Ovary (tissue), 9 donors: ENCODE measurements around the gene CSF2. TPM values are rescaled to one million over a fixed set of nuclear protein-coding genes. Genes with fewer than 3 reads are reported as not detected.

ENCODE experiments used
- DNase-seq, 5 donors: peaks; one replicate each; pipeline ENCODE4 v3.0.0-alpha.2; 2019 to 2020
- H3K27ac ChIP-seq, 2 donors: fragments of 200-600 bp; one replicate each; pipeline versions ENCODE4 v1.5.1 to v1.8.0; 2019 to 2022
- H3K27me3 ChIP-seq: fragments of 200-600 bp; one replicate; pipeline ENCODE4 v1.8.0; 2022
- H3K36me3 ChIP-seq: fragments of 200-600 bp; sonication (generic); one replicate; pipeline ENCODE4 v1.5.1; 2019
- H3K4me1 ChIP-seq: one replicate; pipeline ENCODE4 v1.8.1; 2013; ENCODE audit warnings: mild to moderate bottlenecking, moderate library complexity; ENCODE audit not compliant: insufficient read depth
- H3K4me3 ChIP-seq: fragments of 200-600 bp; sonication (generic); one replicate; pipeline ENCODE4 v1.5.1; 2017
- H3K9me3 ChIP-seq, 2 donors: fragments of 200-600 bp in 1 of 2; sonication (generic) in 1 of 2; one replicate each; pipeline versions ENCODE4 v1.5.1 to v1.8.1; 2013 to 2019; ENCODE audit warnings: mild to moderate bottlenecking in 1 of 2, moderate library complexity in 1 of 2
- EP300 ChIP-seq: sonication (generic); formaldehyde crosslinking; IDR thresholded peaks from one replicate; pipeline ENCODE4 v1.6.1; 2017; ENCODE audit warnings: antibody characterized with exemption
- POLR2A ChIP-seq: fragments of 450-650 bp; IDR thresholded peaks from one replicate; pipeline ENCODE4 v1.6.1; 2017; ENCODE audit warnings: antibody characterized with exemption, mild to moderate bottlenecking, moderate library complexity
- WGBS, 3 donors: extraction: QIAGEN DNeasy Blood & Tissue Kit in 1 of 3; methylation state at CpG; one replicate each; pipeline versions ENCODE4 v1.1.5 to v1.1.7; 2013 to 2017; 5-methylcytosine and 5-hydroxymethylcytosine counted together
- intact Hi-C, 4 donors: fragments of 100-400 bp; cut with DNase I; formaldehyde crosslinking; loops; one replicate each; pipeline versions ENCODE4 v1.11.0 to v1.15.1; 2022 to 2023
- polyA plus RNA-seq, 2 donors: library from polyadenylated mRNA; stranded (reverse); fragments of 200-250 nt in 1 of 2; fragments of 350-450 nt in 1 of 2; fragmentation: Illumina TruSeq in 1 of 2; extraction: RNeasy Lipid Tissue Mini Kit (QIAGEN cat#74804) in 1 of 2; gene quantifications; one replicate each; pipeline ENCODE4 v1.2.3, GENCODE V29; 2013 to 2014
- total RNA-seq, 7 donors: library from RNA; depleted of rRNA in 2 of 7; stranded (reverse); fragments of >200 nt in 2 of 7; fragmentation: NEBNext Ultra II Directional in 3 of 7; extraction: Animal tissue kit (Norgen Biotek cat#: 25700) in 3 of 7; gene quantifications; one replicate each; pipeline versions ENCODE4 v1.1.0 to v1.2.4, GENCODE V29; 2016 to 2023
- TF ChIP-seq, protein P1 (sequence below), 3 donors: fragments of 450-650 bp in 2 of 3; fragments of 200-600 bp in 1 of 3; IDR thresholded peaks; one replicate each; pipeline versions ENCODE4 v1.5.1 to v1.8.0; 2016 to 2022; ENCODE audit warnings: antibody characterized with exemption in 3 of 3, mild to moderate bottlenecking in 1 of 3
- donor health status: DM: no; HTN: no; CAD: no; lungs with moderate emphysema.
- donor health status: DM: no; HTN: no; CAD: no.
- donor health status: Bipolar disorder and iron deficiency.
- donor health status: DM: yes; HTN: yes; CAD: no.
- donor health status: DM: no; HTN: no; CAD: no.
- donor health status: DM: yes; HTN: yes; CAD: no.

The CSF2 gene
- total and polyA plus RNA-seq, 9 donors = 0.28 TPM; not detected in 8

DNA sequence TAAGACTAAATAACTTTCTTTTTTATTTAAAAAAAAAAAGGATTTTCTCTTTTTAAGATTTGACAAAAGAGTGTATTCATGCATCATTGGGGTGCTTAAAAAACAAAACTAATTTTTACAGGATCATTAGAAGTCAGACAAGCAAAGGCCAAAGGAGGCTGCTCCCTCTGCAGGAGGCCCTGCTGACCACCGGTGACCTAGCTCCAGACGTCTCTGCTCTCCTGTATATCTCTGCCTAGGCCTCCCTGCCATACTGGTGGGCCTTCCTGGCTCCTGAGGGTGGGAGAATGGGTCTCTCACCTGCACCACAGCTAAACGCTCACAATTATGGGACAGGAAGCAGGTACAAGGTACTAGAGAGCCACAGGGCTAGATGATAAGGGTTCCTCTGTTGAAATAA, 36.6 kb downstream of the CSF2 start:
- no peaks in the 10 kb centered on the region for H3K36me3 ChIP-seq
- H3K4me1 ChIP-seq = no peaks in the 10 kb centered on the region
- intact Hi-C loops = no loop called here
- no peak overlapping the region for H3K27ac ChIP-seq
- WGBS, 3 donors = 55 to 61% (median 59%) methylated on average over 3 of the region's 3 CpGs
- DNase-seq = no peak
- H3K4me3 ChIP-seq = no peak overlapping the region
- H3K27me3 ChIP-seq = no peaks in the 10 kb centered on the region
- TF ChIP-seq, protein P1, sequence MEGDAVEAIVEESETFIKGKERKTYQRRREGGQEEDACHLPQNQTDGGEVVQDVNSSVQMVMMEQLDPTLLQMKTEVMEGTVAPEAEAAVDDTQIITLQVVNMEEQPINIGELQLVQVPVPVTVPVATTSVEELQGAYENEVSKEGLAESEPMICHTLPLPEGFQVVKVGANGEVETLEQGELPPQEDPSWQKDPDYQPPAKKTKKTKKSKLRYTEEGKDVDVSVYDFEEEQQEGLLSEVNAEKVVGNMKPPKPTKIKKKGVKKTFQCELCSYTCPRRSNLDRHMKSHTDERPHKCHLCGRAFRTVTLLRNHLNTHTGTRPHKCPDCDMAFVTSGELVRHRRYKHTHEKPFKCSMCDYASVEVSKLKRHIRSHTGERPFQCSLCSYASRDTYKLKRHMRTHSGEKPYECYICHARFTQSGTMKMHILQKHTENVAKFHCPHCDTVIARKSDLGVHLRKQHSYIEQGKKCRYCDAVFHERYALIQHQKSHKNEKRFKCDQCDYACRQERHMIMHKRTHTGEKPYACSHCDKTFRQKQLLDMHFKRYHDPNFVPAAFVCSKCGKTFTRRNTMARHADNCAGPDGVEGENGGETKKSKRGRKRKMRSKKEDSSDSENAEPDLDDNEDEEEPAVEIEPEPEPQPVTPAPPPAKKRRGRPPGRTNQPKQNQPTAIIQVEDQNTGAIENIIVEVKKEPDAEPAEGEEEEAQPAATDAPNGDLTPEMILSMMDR (IDR thresholded peaks at IDR 0.05) = no peak
- TF ChIP-seq POLR2A (no peak), EP300 (no peak)
- no peaks in the 10 kb centered on the region for H3K9me3 ChIP-seq

GRCh38 chr5:132110930-132111329, 37.3 kb downstream of the CSF2 start:
- no peak overlapping the region for H3K4me3 ChIP-seq
- intact Hi-C loops = no loop called here
- H3K36me3 ChIP-seq = no peaks in the 10 kb centered on the region
- no peak for DNase-seq
- H3K4me1 ChIP-seq = no peaks in the 10 kb centered on the region
- no peak for TF ChIP-seq EP300
- no peaks in the 10 kb centered on the region for H3K9me3 ChIP-seq
- no peak overlapping the region for H3K27ac ChIP-seq
- no peaks in the 10 kb centered on the region for H3K27me3 ChIP-seq

DNA sequence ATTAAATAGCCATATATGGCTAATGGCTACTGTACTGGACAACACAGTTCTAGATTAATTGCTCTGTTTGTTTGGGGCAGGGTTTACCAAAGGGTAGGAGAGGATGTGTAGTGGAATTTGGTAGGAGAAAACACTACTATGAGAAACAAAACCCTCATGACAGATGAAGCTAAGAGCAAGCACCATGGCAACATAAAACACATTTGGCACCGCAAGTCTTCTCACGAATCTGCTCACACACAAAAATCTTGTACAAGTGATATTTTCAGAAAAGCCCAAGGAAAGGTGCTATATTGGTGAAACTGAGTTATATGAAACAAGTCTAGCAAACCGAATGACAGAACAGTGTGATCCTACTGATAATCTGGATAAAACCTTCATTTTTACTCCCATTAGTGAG, 38.5 kb downstream of the CSF2 start:
- no peaks in the 10 kb centered on the region for H3K4me1 ChIP-seq
- TF ChIP-seq EP300 (no peak), POLR2A (no peak)
- TF ChIP-seq, protein P1 (IDR thresholded peaks at IDR 0.05) = no peak
- intact Hi-C loops = no loop called here
- DNase-seq = no peak
- 76 to 91% (median 83%) methylated on average over 3 of the region's 3 CpGs for WGBS, 3 donors
- H3K9me3 ChIP-seq = no peaks in the 10 kb centered on the region
- no peaks in the 10 kb centered on the region for H3K36me3 ChIP-seq
- H3K4me3 ChIP-seq = no peak overlapping the region
- H3K27ac ChIP-seq = no peak overlapping the region
- no peaks in the 10 kb centered on the region for H3K27me3 ChIP-seq

DNA sequence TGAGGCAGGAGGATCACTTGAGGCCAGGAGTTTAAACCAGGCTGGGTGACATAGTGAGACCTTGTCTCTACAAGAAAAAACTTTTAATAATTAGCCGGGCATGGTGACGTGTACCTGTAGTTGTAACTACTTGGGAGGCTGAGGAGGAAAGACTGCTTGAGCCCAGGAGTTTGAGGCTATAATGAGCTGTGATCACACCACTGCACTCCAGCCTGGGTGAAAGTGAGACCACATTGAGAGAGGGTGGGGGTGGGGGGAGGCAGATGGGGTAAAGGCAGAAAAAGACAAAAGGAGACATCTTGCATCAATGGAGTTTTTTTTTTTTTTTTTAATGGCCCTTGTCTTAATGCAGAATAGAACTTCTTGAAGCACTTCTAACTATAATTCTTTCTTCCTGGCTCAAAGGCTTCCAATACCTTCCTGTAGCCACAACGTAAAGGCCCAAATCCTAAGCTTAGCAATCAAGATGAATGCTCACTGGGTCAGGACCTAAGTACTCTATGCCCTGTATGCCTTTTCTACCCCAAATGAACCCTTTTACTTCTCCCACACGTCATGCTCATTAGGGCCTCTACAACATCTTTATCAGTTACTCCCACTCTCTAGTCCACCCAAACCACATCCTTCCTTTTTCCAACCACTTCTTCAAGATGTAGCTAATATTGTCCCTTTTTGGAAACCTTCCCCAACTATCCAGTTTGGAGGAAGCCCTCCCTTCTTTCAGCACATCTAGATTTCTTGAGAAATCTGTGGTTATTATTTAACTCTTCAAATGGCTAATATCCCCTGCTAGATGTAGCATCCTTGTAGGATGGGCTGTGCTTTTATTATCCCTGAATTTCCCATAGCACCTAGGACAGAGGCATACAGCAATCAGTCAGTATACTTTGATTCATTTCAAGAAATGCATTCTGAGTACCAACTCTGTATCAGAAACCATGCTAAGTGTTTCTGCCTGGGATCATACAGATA, 40.8 kb downstream of the CSF2 start:
- Histone ChIP-seq H3K4me3 (no peak overlapping the region), H3K27ac (no peak overlapping the region), H3K4me1 (no peaks in the 10 kb centered on the region), H3K36me3 (no peaks in the 10 kb centered on the region), H3K27me3 (no peaks in the 10 kb centered on the region), H3K9me3 (no peaks in the 10 kb centered on the region)
- no peak for DNase-seq
- 57 to 62% (median 58%) methylated on average over 4 of the region's 4 CpGs for WGBS, 3 donors
- intact Hi-C loops = no loop called here
- TF ChIP-seq, protein P1 (IDR thresholded peaks at IDR 0.05) = no peak
- no peak for TF ChIP-seq POLR2A
- no peak for TF ChIP-seq EP300

DNA sequence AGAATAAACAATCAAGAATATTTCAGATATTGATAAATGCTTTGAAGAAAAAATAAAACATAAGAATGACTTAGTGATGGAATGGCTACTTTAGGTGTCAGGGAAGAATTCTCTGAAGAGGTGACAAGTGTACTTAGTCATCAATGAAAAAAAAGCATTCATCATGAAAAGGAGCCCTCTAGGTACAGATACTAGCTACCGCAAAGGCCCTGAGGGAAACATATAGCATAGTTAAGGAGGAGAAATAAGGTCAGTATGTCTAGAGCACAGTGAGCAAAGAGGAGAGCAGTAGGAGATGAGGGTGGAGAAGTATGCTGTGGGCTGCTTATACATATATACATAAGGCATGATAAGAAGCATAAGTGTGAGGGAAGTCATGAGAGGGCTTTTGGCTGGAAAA, 41.8 kb downstream of the CSF2 start:
- no peak for DNase-seq
- WGBS, 3 donors = 94 to 96% (median 96%) methylated on average over 1 of the region's 1 CpG
- Histone ChIP-seq H3K27me3 (no peaks in the 10 kb centered on the region), H3K27ac (no peak overlapping the region), H3K4me1 (no peaks in the 10 kb centered on the region), H3K4me3 (no peak overlapping the region), H3K9me3 (no peaks in the 10 kb centered on the region), H3K36me3 (no peaks in the 10 kb centered on the region)
- TF ChIP-seq POLR2A (no peak), EP300 (no peak)
- TF ChIP-seq, protein P1 (IDR thresholded peaks at IDR 0.05) = no peak
- intact Hi-C loops = no loop called here
